GM12878 (cell line): ENCODE measurements around the gene TRIM41. TPM values are rescaled to one million over a fixed set of nuclear protein-coding genes. Genes with fewer than 3 reads are reported as not detected.
A peak's percentile ranks its signal among the peaks of the same experiment; 100 is the strongest.

Experiments used
- ATAC-seq: fragments of 200-7000 bp; cut with Tn5 transposase; 3 replicates; pipeline ENCODE4 v1.9.1; 2020; ENCODE audit warnings: mild to moderate bottlenecking, moderate library complexity
- BruUV-seq: library from RNA; stranded (reverse); fragments of 400-500 nt; replicated peaks from 2 replicates; lab custom pipeline; 2021; lab: Mats Ljungman, UMichigan
- CTCF ChIA-PET: fragments of 300-600 bp; sonication (Branson Sonifier 250); formaldehyde crosslinking; extraction: SDS; loops from one replicate; lab custom pipeline; 2021; ENCODE audit warnings: inconsistent platforms; lab: Yijun Ruan, JAX
- POLR2A ChIA-PET: fragments of 350-600 bp; formaldehyde crosslinking; extraction: SDS; loops from one replicate; lab custom pipeline; 2021; ENCODE audit warnings: inconsistent platforms; lab: Charles Lee
- RAD21 ChIA-PET: fragments of 300-600 bp; sonication (Branson Sonifier 250); formaldehyde crosslinking; loops from one replicate; lab custom pipeline; 2023; ENCODE audit warnings: antibody characterized with exemption; ENCODE audit not compliant: unreplicated experiment; lab: Charles Lee
- SMC1A ChIA-PET: fragments of 300-600 bp; sonication (Branson Sonifier 250); formaldehyde crosslinking; loops from one replicate; lab custom pipeline; 2023; ENCODE audit not compliant: unreplicated experiment, uncharacterized antibody; lab: Charles Lee
- DNase-seq: peaks from one replicate; pipeline ENCODE4 v3.0.0-alpha.2; 2011; ENCODE audit warnings: low read depth, low spot score
- FAIRE-seq: peaks from 3 replicates; lab custom pipeline; 2011; peaks lifted over from hg19 to GRCh38; lab: Jason Lieb, UNC
- H2AFZ ChIP-seq: 2 replicates; pipeline ENCODE4 v1.6.0; 2011; ENCODE audit warnings: low read depth, low read length, control low read depth; ENCODE audit not compliant: control insufficient read depth
- H3K27ac ChIP-seq: 2 replicates; pipeline ENCODE4 v1.5.1; 2011; ENCODE audit warnings: control low read depth; ENCODE audit not compliant: control insufficient read depth, insufficient read depth
- H3K27me3 ChIP-seq, 2 experiments: replicated peaks in 1 of 2; 2 replicates each; pipeline versions ENCODE4 v1.6.0 to v1.6.1; 2011; ENCODE audit warnings: low read length in 1 of 2; ENCODE audit not compliant: control insufficient read depth in 2 of 2, insufficient read depth in 2 of 2
- H3K36me3 ChIP-seq, 2 experiments: 2 replicates each; pipeline ENCODE4 v1.5.1; 2011; ENCODE audit warnings: low read length in 1 of 2; ENCODE audit not compliant: control insufficient read depth in 2 of 2, insufficient read depth in 2 of 2
- H3K4me1 ChIP-seq: 2 replicates; pipeline ENCODE4 v1.6.1; 2011; ENCODE audit warnings: mild to moderate bottlenecking, low read length, moderate library complexity, mixed read lengths; ENCODE audit not compliant: control insufficient read depth, insufficient read depth
- H3K4me2 ChIP-seq: 2 replicates; pipeline ENCODE4 v1.6.0; 2011; ENCODE audit warnings: control low read depth; ENCODE audit not compliant: control insufficient read depth, insufficient read depth
- H3K4me3 ChIP-seq: fragments of 200-600 bp; sonication (generic); 2 replicates; pipeline ENCODE4 v1.5.1; 2016
- H3K79me2 ChIP-seq: 2 replicates; pipeline ENCODE4 v1.6.0; 2011; ENCODE audit warnings: low read length; ENCODE audit not compliant: control insufficient read depth, insufficient read depth
- H3K9ac ChIP-seq: 2 replicates; pipeline ENCODE4 v1.8.0; 2011; ENCODE audit warnings: low read length, control low read depth, mixed read lengths; ENCODE audit not compliant: control insufficient read depth, insufficient read depth
- H3K9me3 ChIP-seq: replicated peaks from 3 replicates; pipeline ENCODE4 v1.5.1; 2011; ENCODE audit warnings: mild to moderate bottlenecking, low read length; ENCODE audit not compliant: control insufficient read depth, insufficient read depth
- H4K20me1 ChIP-seq: 2 replicates; pipeline ENCODE4 v1.6.0; 2011; ENCODE audit not compliant: control insufficient read depth, insufficient read depth
- ASH2L ChIP-seq: fragments of 300-600, 200-600 bp; sonication (generic); IDR thresholded peaks from 2 replicates; pipeline ENCODE4 v1.6.1; 2017; ENCODE audit warnings: low read depth, mild to moderate bottlenecking, borderline replicate concordance
- E4F1 ChIP-seq: fragments of 450-650 bp; IDR thresholded peaks from 2 replicates; pipeline ENCODE4 v1.6.1; 2018; ENCODE audit warnings: borderline replicate concordance, mild to moderate bottlenecking; ENCODE audit not compliant: partially characterized antibody
- MYB ChIP-seq: fragments of 150-350 bp; IDR thresholded peaks from 2 replicates; pipeline ENCODE4 v1.6.1; 2014; ENCODE audit warnings: mild to moderate bottlenecking, low read depth, low read length, borderline replicate concordance
- NRF1 ChIP-seq: conservative IDR thresholded peaks from 2 replicates; pipeline ENCODE4 v1.6.1; 2011; ENCODE audit warnings: mild to moderate bottlenecking, low read depth, low read length, improper control_type of control experiment
- POLR2A ChIP-seq: IDR thresholded peaks from 2 replicates; pipeline ENCODE4 v1.6.1; 2011; ENCODE audit warnings: low read depth, mild to moderate bottlenecking, low read length
- REST ChIP-seq: IDR thresholded peaks from 2 replicates; pipeline ENCODE4 v1.6.1; 2012; ENCODE audit warnings: mild to moderate bottlenecking, low read depth, low read length
- SPI1 ChIP-seq: IDR thresholded peaks from 2 replicates; pipeline ENCODE4 v1.6.1; 2011; ENCODE audit warnings: low read depth, mild to moderate bottlenecking, low read length, moderate library complexity, borderline replicate concordance; ENCODE audit not compliant: insufficient read depth
- SUZ12 ChIP-seq: fragments of 200-600 bp; sonication (generic); IDR thresholded peaks from one replicate; pipeline ENCODE4 v1.6.1; 2018; ENCODE audit warnings: antibody characterized with exemption, mild to moderate bottlenecking; ENCODE audit not compliant: unreplicated experiment
- WGBS: methylation state at CpG from one replicate; pipeline ENCODE4 v1.1.6; 2016; ENCODE audit warnings: low lambda C conversion rate; ENCODE audit not compliant: insufficient replicate concordance, insufficient coverage; ENCODE audit errors: missing lambda C conversion rate; 5-methylcytosine and 5-hydroxymethylcytosine counted together
- in situ Hi-C: fragments of 300-500 bp; cut with MboI; formaldehyde crosslinking; loops from 9 replicates; pipeline ENCODE4 v1.14.3; 2018; ENCODE audit warnings: mixed read lengths
- intact Hi-C: fragments of 100-400 bp; cut with micrococcal nuclease; formaldehyde crosslinking; loops from one replicate; pipeline ENCODE4 v1.14.2; 2022; ENCODE audit not compliant: unreplicated experiment
- polyA plus RNA-seq, 11 experiments: library from polyadenylated mRNA; depleted of rRNA in 4 of 11; unstranded in 6 of 11; stranded (reverse) in 5 of 11; fragments of >200 nt; fragmentation: Nextera tagmentation in 4 of 11; fragmentation: Illumina TruSeq in 1 of 11; extraction: Ambion mirVana in 4 of 11; extraction: Trizol in 1 of 11; gene quantifications; 1 replicate in 1 of 11; 2 replicates in 10 of 11; pipeline versions ENCODE4 v1.2.1 to v1.2.3, GENCODE V29; 2011 to 2016; ENCODE audit warnings: inconsistent platforms in 2 of 11, missing spikeins in 2 of 11, low read depth in 1 of 11
- total RNA-seq, 4 experiments: library from RNA; depleted of rRNA in 3 of 4; stranded (reverse); fragments of >200 nt in 3 of 4; fragmentation: Illumina TruSeq in 1 of 4; extraction: Trizol in 1 of 4; gene quantifications; 2 replicates each; pipeline versions ENCODE4 v1.2.1 to v1.2.3, GENCODE V29; 2013 to 2021
- TF ChIP-seq, protein P1 (sequence below): IDR thresholded peaks from 2 replicates; pipeline ENCODE4 v1.6.1; 2011; ENCODE audit warnings: borderline replicate concordance, low read depth, mild to moderate bottlenecking, moderate library complexity, mixed read lengths, low read length; ENCODE audit not compliant: insufficient read depth; ENCODE audit errors: extremely low read length
- TF ChIP-seq, protein P2 (sequence below): fragments of 450-650 bp; conservative IDR thresholded peaks from 2 replicates; pipeline ENCODE4 v1.6.1; 2017; ENCODE audit warnings: mild to moderate bottlenecking, moderate library complexity

TRIM41 gene
- total and polyA plus RNA-seq, 10 of the 15 experiments (the other 5 are each of a cell fraction or from before 2014, with no cell fraction given): 1.0 to 28.9 (median 10.6) TPM

GRCh38 chr5:181191526-181192336 is 31.4 kb upstream of the TRIM41 start:
- intact Hi-C loops (loop anchor here (1.0 kb wide), 3 partner anchors 16 to 53 kb away; no protein-coding TSS in a partner anchor), in situ Hi-C loops (no loop called here)
- ATAC-seq: peak; percentile 74
- ChIA-PET CTCF (interaction anchor here (1.0 to 7.6 kb wide), 7 partner anchors 7 to 388 kb away, joined by 3 to 96 read pairs (median 6); partner anchors contain the start of gene TRIM7), RAD21 (interaction anchor here (0.6 to 6.9 kb wide), 12 partner anchors 8 to 361 kb away, joined by 3 to 72 read pairs (median 3); partner anchors contain the start of genes TRIM52 and TRIM7), SMC1A (interaction anchor here (0.5 to 3.5 kb wide), 8 partner anchors 7 to 401 kb away, joined by 3 to 32 read pairs (median 4); partner anchors contain the start of genes TRIM41 and TRIM7), POLR2A (interaction anchor here (0.8 to 4.5 kb wide), 13 partner anchors 10 to 70 kb away, joined by 3 to 41 read pairs (median 4); partner anchors contain the start of genes RACK1, TRIM41, TRIM52 and TRIM7)
- peak; percentile 83 for DNase-seq
- under 1% methylated on average over 59 of the region's 64 CpGs for WGBS
- BruUV-seq: no TSS peak
- peak; percentile 64 for FAIRE-seq
- Histone ChIP-seq H3K9ac (peak overlapping the region; percentile 77), H3K4me3 (peak overlapping the region; percentile 95), H3K79me2 (no peaks in the 10 kb centered on the region; the same call in 1 of the 2 replicates), H3K9me3 (no peaks in the 10 kb centered on the region), H3K4me2 (peak overlapping the region; percentile 86), H3K27ac (peak overlapping the region; percentile 72), H3K27me3 (no peaks in the 10 kb centered on the region), H2AFZ (peak overlapping the region; percentile 94), H4K20me1 (no peaks in the 10 kb centered on the region), H3K4me1 (peaks cover 6% of the 10 kb centered on the region), H3K36me3 (no peaks in the 10 kb centered on the region)
- TF ChIP-seq, protein P1, sequence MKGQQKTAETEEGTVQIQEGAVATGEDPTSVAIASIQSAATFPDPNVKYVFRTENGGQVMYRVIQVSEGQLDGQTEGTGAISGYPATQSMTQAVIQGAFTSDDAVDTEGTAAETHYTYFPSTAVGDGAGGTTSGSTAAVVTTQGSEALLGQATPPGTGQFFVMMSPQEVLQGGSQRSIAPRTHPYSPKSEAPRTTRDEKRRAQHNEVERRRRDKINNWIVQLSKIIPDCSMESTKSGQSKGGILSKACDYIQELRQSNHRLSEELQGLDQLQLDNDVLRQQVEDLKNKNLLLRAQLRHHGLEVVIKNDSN: no peak
- peak; percentile 91 for TF ChIP-seq POLR2A
- TF ChIP-seq, protein P2, sequence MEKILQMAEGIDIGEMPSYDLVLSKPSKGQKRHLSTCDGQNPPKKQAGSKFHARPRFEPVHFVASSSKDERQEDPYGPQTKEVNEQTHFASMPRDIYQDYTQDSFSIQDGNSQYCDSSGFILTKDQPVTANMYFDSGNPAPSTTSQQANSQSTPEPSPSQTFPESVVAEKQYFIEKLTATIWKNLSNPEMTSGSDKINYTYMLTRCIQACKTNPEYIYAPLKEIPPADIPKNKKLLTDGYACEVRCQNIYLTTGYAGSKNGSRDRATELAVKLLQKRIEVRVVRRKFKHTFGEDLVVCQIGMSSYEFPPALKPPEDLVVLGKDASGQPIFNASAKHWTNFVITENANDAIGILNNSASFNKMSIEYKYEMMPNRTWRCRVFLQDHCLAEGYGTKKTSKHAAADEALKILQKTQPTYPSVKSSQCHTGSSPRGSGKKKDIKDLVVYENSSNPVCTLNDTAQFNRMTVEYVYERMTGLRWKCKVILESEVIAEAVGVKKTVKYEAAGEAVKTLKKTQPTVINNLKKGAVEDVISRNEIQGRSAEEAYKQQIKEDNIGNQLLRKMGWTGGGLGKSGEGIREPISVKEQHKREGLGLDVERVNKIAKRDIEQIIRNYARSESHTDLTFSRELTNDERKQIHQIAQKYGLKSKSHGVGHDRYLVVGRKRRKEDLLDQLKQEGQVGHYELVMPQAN: no peak; the same call in 1 of the 2 replicates
- TF ChIP-seq E4F1: peak; percentile 55
- TF ChIP-seq ASH2L: no peak
- peak; percentile 64 for TF ChIP-seq NRF1
- no peak for TF ChIP-seq SUZ12
- TF ChIP-seq REST: peak; percentile 18; the same call in 1 of the 2 replicates
- peak; percentile 44; the same call in 1 of the 2 replicates for TF ChIP-seq MYB
- peak; percentile 36; the same call in 1 of the 2 replicates for TF ChIP-seq SPI1
